Frontal cortex (tissue), 4 donors: ENCODE measurements around the gene PLPPR5. TPM values are rescaled to one million over a fixed set of nuclear protein-coding genes. Genes with fewer than 3 reads are reported as not detected.
"Not testable (repeated sequence)": the region's sequence is repeated elsewhere in the genome, so short reads cannot be mapped to it uniquely, and the experiment has no call there.

Experiments
- DNase-seq, 2 donors: peaks; one replicate each; pipeline ENCODE4 v3.0.0; 2012; ENCODE audit warnings: low spot score in 2 of 2
- FAIRE-seq: peaks from 2 replicates; lab custom pipeline; 2012; peaks lifted over from hg19 to GRCh38; lab: Jason Lieb, UNC
- total RNA-seq: library from RNA; depleted of rRNA; stranded (reverse); fragments of >200 nt; gene quantifications from one replicate; pipeline ENCODE4 v1.2.3, GENCODE V29; 2014
- donor health status: control.
- donor health status: control.
- donor health status: control.

The PLPPR5 gene
- 70.9 TPM for total RNA-seq

- DNase-seq (peak; percentile 20 to 38), FAIRE-seq (no peak)
Observed at GRCh38 chr1:99004861-99005442, at the start of gene PLPPR5. Gene PLPPR5, minus strand, starts transcription at chr1:99004861. Its CDS starts 190 bp downstream, at chr1:99004671.

- no peak for FAIRE-seq
- no peak for DNase-seq
Observed at GRCh38 chr1:99051611-99052283, 47.1 kb upstream of the PLPPR5 start.

GRCh38 chr1:99049745-99050144 is 45.1 kb upstream of the PLPPR5 start:
- no peak for DNase-seq
- FAIRE-seq: no peak

- not testable (repeated sequence) for FAIRE-seq, DNase-seq
Observed at GRCh38 chr1:99036746-99037145, 32.1 kb upstream of the PLPPR5 start.

GRCh38 chr1:99018313-99018712 is 13.7 kb upstream of the PLPPR5 start:
- DNase-seq (no peak), FAIRE-seq (no peak)

GRCh38 chr1:99017655-99018054 is 13.0 kb upstream of the PLPPR5 start:
- no peak for FAIRE-seq
- no peak for DNase-seq

GRCh38 chr1:99010679-99011078 is 6.0 kb upstream of the PLPPR5 start:
- no peak for FAIRE-seq
- DNase-seq: no peak

GRCh38 chr1:99007366-99007765 is 2.7 kb upstream of the PLPPR5 start:
- no peak for FAIRE-seq
- no peak for DNase-seq

- no peak for DNase-seq
- no peak for FAIRE-seq
Observed at GRCh38 chr1:99005537-99005942, 879 bp upstream of the PLPPR5 start.

- peak in 1 of 2 donors; percentile 16 for DNase-seq
- FAIRE-seq: no peak
Observed at GRCh38 chr1:99004254-99004860, 304 bp downstream of the PLPPR5 start.

GRCh38 chr1:99003581-99004253 is 944 bp downstream of the PLPPR5 start:
- no peak for FAIRE-seq
- peak in 1 of 2 donors; percentile 12 for DNase-seq

GRCh38 chr1:98992844-98993243 is 11.8 kb downstream of the PLPPR5 start:
- FAIRE-seq (no peak), DNase-seq (no peak)

GRCh38 chr1:98991127-98992012 is 13.3 kb downstream of the PLPPR5 start:
- DNase-seq (no peak), FAIRE-seq (no peak)

GRCh38 chr1:98989556-98989907 is 15.1 kb downstream of the PLPPR5 start:
- FAIRE-seq: no peak
- DNase-seq: no peak

GRCh38 chr1:98988904-98989555 is 15.6 kb downstream of the PLPPR5 start:
- DNase-seq: no peak
- FAIRE-seq: no peak

GRCh38 chr1:98985687-98986086 is 19.0 kb downstream of the PLPPR5 start:
- no peak for DNase-seq
- no peak for FAIRE-seq

GRCh38 chr1:98981917-98982513 is 22.6 kb downstream of the PLPPR5 start:
- FAIRE-seq: no peak
- no peak for DNase-seq

GRCh38 chr1:98979463-98979862 is 25.2 kb downstream of the PLPPR5 start:
- no peak for DNase-seq
- no peak for FAIRE-seq

- FAIRE-seq (no peak), DNase-seq (no peak)
Observed at GRCh38 chr1:98975810-98976209, 28.9 kb downstream of the PLPPR5 start.
